Measurements from ENCODE around the gene PSMB3.

GRCh38 chr17:38733982-38734973 is 18.3 kb upstream of the PSMB3 start:
- TF ChIP-seq CTCF (IDR thresholded peaks at IDR 0.05) (no peak), POLR2A (IDR thresholded peaks at IDR 0.05) (no peak), EP300 (IDR thresholded peaks at IDR 0.05) (no peak)
